ENCODE data around the gene PGAM5. TPM values are rescaled to one million over a fixed set of nuclear protein-coding genes. Genes with fewer than 3 reads are reported as not detected.

The PGAM5 gene
- total RNA-seq, 1 experiment from 2014 or later: 135 TPM

DNA sequence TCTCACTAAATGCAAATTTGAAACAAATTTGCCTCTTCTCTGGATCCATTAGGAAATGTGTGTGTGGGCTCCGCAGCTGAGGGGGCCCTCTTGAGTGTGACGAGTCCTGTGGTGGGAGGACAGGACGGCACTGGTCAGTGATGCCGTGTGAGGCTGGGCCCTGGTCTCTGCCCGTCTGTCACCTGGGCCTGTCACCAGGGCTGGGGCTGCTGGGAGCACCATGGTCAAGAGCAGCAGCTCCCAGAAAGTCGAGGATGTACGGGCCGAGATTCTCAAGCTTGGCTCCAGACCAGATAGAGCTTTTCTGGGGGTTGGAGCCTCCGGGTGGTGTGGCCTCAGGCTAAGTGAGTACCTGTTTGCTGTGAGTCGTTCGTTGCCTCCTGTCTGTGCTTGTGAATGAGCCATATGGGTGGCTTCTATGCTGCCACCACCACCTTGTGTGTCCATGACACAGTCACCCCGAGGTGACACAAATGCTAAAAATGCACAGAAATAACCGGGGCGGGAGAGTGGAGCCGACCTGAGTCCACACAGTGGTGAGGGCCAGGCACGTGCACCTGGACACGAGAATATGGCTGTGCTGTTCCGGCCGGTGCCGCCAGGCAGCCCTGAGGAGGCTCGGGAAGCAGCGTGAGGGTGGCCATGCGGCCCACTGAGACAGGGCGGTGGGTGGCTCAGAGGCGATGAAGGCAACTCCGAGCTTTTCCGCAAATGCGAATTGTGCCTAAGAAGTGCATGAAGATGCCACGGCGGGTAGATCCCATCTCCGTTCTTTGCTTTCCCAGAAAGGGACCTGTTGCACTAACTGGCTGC, 8.7 kb downstream of the PGAM5 start:
- ATAC-seq (peak; percentile 67), DNase-seq (peak; percentile 67)
- Histone ChIP-seq H3K4me3 (ENCODE audit: low read length) (no peak overlapping the region), H3K27me3 (ENCODE audit: low read length) (no peaks in the 10 kb centered on the region), H3K9ac (ENCODE audit: low read length) (no peak overlapping the region), H3K4me1 (ENCODE audit: insufficient read depth, low read length) (peaks cover 11% of the 10 kb centered on the region), H3K27ac (ENCODE audit: low read length) (peak overlapping the region; percentile 52), H3K36me3 (ENCODE audit: low read depth, low read length) (peaks cover 57% of the 10 kb centered on the region), H2AFZ (ENCODE audit: low read length) (no peak overlapping the region), H3K79me2 (ENCODE audit: low read length) (peaks cover 10% of the 10 kb centered on the region), H4K20me1 (ENCODE audit: low read length) (peaks cover 35% of the 10 kb centered on the region), H3F3A (ENCODE audit: low read length, unreplicated experiment) (peaks cover 7% of the 10 kb centered on the region), H3K4me2 (ENCODE audit: low read length) (no peak overlapping the region), H3K9me2 (replicated peaks; ENCODE audit: low read length) (no peaks in the 10 kb centered on the region), H3K9me3 (ENCODE audit: low read length) (no peaks in the 10 kb centered on the region)
- intact Hi-C loops (cut with micrococcal nuclease): no loop called here
- TF ChIP-seq EZH2phosphoT487 (IDR thresholded peaks at IDR 0.05; ENCODE audit: borderline replicate concordance, low read length) (no peak), EZH2 (IDR thresholded peaks at IDR 0.05; ENCODE audit: low read length, unreplicated experiment) (no peak), CTCF (conservative IDR thresholded peaks at IDR 0.05; ENCODE audit: low read depth, low read length) (no peak)
- ChIA-PET CTCF (no interaction called here), POLR2A (ENCODE audit: unreplicated experiment) (no interaction called here)
- no TSS peak for BruUV-seq (replicated peaks)

DNA sequence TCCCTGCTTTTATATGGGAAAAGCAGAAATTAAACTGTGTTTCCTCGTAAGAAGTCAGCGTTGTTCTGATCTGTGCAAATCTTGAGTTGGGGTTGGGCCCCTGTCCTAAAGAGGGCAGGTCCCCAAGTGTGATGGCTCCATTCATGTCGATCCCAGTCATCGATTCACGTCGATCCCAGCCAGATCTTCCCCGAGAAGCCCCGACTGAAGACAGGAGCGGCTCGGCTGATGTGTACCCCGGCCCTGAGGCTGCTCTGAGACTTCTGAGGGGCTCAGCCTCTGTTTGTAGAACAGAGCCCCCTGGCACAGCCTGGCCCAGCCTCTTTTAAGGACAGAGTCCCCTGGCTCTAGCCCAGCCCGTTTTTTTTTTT, 9.3 kb downstream of the PGAM5 start:
- no peak for ATAC-seq
- Histone ChIP-seq H3K4me3 (ENCODE audit: low read length) (no peak overlapping the region), H3F3A (ENCODE audit: low read length, unreplicated experiment) (peaks cover 7% of the 10 kb centered on the region), H4K20me1 (ENCODE audit: low read length) (peaks cover 31% of the 10 kb centered on the region), H3K9me3 (ENCODE audit: low read length) (no peaks in the 10 kb centered on the region), H3K9me2 (replicated peaks; ENCODE audit: low read length) (no peaks in the 10 kb centered on the region), H3K27ac (ENCODE audit: low read length) (peak overlapping the region; percentile 52), H2AFZ (ENCODE audit: low read length) (no peak overlapping the region), H3K4me1 (ENCODE audit: insufficient read depth, low read length) (peaks cover 11% of the 10 kb centered on the region), H3K79me2 (ENCODE audit: low read length) (peaks cover 4% of the 10 kb centered on the region), H3K36me3 (ENCODE audit: low read depth, low read length) (peaks cover 53% of the 10 kb centered on the region), H3K27me3 (ENCODE audit: low read length) (no peaks in the 10 kb centered on the region), H3K4me2 (ENCODE audit: low read length) (no peak overlapping the region), H3K9ac (ENCODE audit: low read length) (no peak overlapping the region)
- ChIA-PET CTCF (no interaction called here), POLR2A (ENCODE audit: unreplicated experiment) (no interaction called here)
- no peak for DNase-seq
- intact Hi-C loops (cut with micrococcal nuclease): no loop called here
- BruUV-seq (replicated peaks): no TSS peak
- TF ChIP-seq EZH2 (IDR thresholded peaks at IDR 0.05; ENCODE audit: low read length, unreplicated experiment) (no peak), CTCF (conservative IDR thresholded peaks at IDR 0.05; ENCODE audit: low read depth, low read length) (no peak), EZH2phosphoT487 (IDR thresholded peaks at IDR 0.05; ENCODE audit: borderline replicate concordance, low read length) (no peak)

DNA sequence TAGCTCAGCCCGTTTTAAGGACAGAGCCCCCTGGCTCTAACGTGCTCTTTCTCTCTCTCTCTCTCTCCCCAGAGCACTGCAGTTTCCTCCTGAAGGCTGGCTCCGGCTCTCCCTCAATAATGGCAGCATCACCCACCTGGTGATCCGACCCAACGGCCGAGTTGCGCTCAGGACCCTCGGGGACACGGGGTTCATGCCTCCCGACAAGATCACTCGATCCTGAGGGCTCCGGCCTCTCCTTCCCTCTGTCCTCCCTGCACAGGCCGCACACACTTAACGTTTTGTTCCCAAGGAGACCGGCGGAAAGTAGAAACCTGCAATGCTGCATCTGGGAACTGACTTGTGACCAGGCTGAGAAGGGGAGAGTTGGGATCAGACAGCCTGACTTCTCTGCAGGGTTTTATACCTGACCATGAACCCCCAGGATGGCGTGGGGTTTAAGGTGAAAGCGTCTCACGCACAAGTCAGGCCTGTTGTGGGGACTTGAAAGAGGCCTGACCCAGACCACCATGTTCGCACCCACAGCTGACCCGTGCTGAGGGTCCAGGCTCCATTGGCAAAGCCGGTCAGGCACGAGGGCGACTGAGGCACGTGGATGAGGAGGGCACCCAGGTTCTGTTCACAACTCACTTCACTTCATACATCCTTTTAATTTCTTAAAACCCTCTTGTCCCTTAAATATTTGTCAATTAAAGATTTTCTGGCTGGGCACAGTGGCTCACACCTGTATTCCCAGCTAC, 10.1 kb downstream of the PGAM5 start:
- peaks cover 11% of the 10 kb centered on the region for H3K4me1 ChIP-seq (ENCODE audit: insufficient read depth, low read length)
- no peaks in the 10 kb centered on the region for H3K9me2 ChIP-seq (replicated peaks; ENCODE audit: low read length)
- intact Hi-C loops (cut with micrococcal nuclease): no loop called here
- ATAC-seq (no peak), DNase-seq (no peak)
- H3K9ac ChIP-seq (ENCODE audit: low read length): no peak overlapping the region
- H3K4me2 ChIP-seq (ENCODE audit: low read length): no peak overlapping the region
- H3K36me3 ChIP-seq (ENCODE audit: low read depth, low read length): peaks cover 58% of the 10 kb centered on the region
- no peaks in the 10 kb centered on the region for H3K27me3 ChIP-seq (ENCODE audit: low read length)
- TSS peak; percentile 50 for BruUV-seq (replicated peaks)
- no peak overlapping the region for H3K4me3 ChIP-seq (ENCODE audit: low read length)
- TF ChIP-seq CTCF (conservative IDR thresholded peaks at IDR 0.05; ENCODE audit: low read depth, low read length): no peak
- TF ChIP-seq EZH2phosphoT487 (IDR thresholded peaks at IDR 0.05; ENCODE audit: borderline replicate concordance, low read length): no peak
- TF ChIP-seq EZH2 (IDR thresholded peaks at IDR 0.05; ENCODE audit: low read length, unreplicated experiment): no peak
- no peak overlapping the region for H3K27ac ChIP-seq (ENCODE audit: low read length)
- H2AFZ ChIP-seq (ENCODE audit: low read length): no peak overlapping the region
- POLR2A ChIA-PET (ENCODE audit: unreplicated experiment): no interaction called here
- peaks cover 29% of the 10 kb centered on the region for H4K20me1 ChIP-seq (ENCODE audit: low read length)
- CTCF ChIA-PET: no interaction called here
- H3F3A ChIP-seq (ENCODE audit: low read length, unreplicated experiment): peaks cover 7% of the 10 kb centered on the region
- H3K79me2 ChIP-seq (ENCODE audit: low read length): peaks cover 3% of the 10 kb centered on the region
- H3K9me3 ChIP-seq (ENCODE audit: low read length): no peaks in the 10 kb centered on the region
